ENCODE measurements around the gene OR1J2. TPM values are rescaled to one million over a fixed set of nuclear protein-coding genes. Genes with fewer than 3 reads are reported as not detected.

Gene OR1J2
- not detected in 3 replicates for polyA plus RNA-seq
- not detected for polyA plus RNA-seq (2011; ENCODE audit: low read depth)
- not detected in 2 replicates for polyA plus RNA-seq (2011; cell fraction: cytosol; rRNA removed)
- not detected in 2 replicates for polyA plus RNA-seq (2011; cell fraction: nucleus; rRNA removed)
- polyA plus RNA-seq (2012; ENCODE audit: low replicate concordance) = not detected in 2 replicates
- polyA minus RNA-seq = not detected in 3 replicates
- polyA minus RNA-seq (2011; cell fraction: cytosol; rRNA and poly(A)+ RNA removed) = not detected
- not detected in 2 replicates for polyA minus RNA-seq (2011; cell fraction: nucleus; rRNA and poly(A)+ RNA removed)

GRCh38 chr9:122510502-122510901 is at the start of gene OR1J2:
OR1J2 (plus strand) TSS chr9:122510802; CDS start chr9:122510802, 0 bp downstream.
- Histone ChIP-seq H3K9ac (ENCODE audit: control insufficient read depth, extremely low read depth, insufficient read depth, low read length) (no peak within 1 kb of the TSS), H3K27ac (ENCODE audit: control insufficient read depth, insufficient read depth, low read length) (no peak within 1 kb of the TSS), H3K27me3 (ENCODE audit: control insufficient read depth, extremely low read depth, insufficient read depth, low read length) (no peaks in the 10 kb centered on the region), H4K20me1 (ENCODE audit: control insufficient read depth, extremely low read depth, insufficient read depth, low read length) (no peaks in the 10 kb centered on the region), H3K9me1 (ENCODE audit: control insufficient read depth, extremely low read depth, insufficient read depth, low read length) (no peaks in the 10 kb centered on the region), H3K4me1 (ENCODE audit: control insufficient read depth, extremely low read depth, insufficient read depth, low read length) (no peaks in the 10 kb centered on the region), H3K9me3 (ENCODE audit: control insufficient read depth, low read depth, low read length) (no peaks in the 10 kb centered on the region), H2AFZ (ENCODE audit: control insufficient read depth, low read length) (no peak within 1 kb of the TSS), H3K79me2 (ENCODE audit: control insufficient read depth, insufficient read depth, low read length) (no peaks in the 10 kb centered on the region), H3K4me3 (ENCODE audit: control insufficient read depth in 2 of 3, extremely low read depth in 1 of 3, insufficient read depth in 2 of 3, low read depth in 1 of 3, low read length in 3 of 3) (no peak within 1 kb of the TSS), H3K36me3 (ENCODE audit: control insufficient read depth in 2 of 2, extremely low read depth in 1 of 2, insufficient read depth in 2 of 2, low read length in 2 of 2) (no peaks in the 10 kb centered on the region), H3K4me2 (ENCODE audit: control insufficient read depth, extremely low read depth, insufficient read depth, low read depth, low read length) (no peak within 1 kb of the TSS)
- TF ChIP-seq CTCF (optimal IDR thresholded peaks at IDR 0.05 in 1 of 3, IDR thresholded peaks at IDR 0.05 in 1 of 3, conservative IDR thresholded peaks at IDR 0.05 in 1 of 3; ENCODE audit: extremely low read depth in 1 of 3, insufficient read depth in 2 of 3, low read length in 3 of 3) (no peak), EZH2 (IDR thresholded peaks at IDR 0.05; ENCODE audit: low read length) (no peak)
- FAIRE-seq = no peak
- dilution Hi-C loops (cut with MboI; ENCODE audit: extremely low pct_ligation_motif_present, low sequenced_read_pairs) = loop anchor here (25.0 kb wide), 1 partner anchor 227 kb away; the partner anchor contains the start of gene OR1L6
- no peak for DNase-seq (ENCODE audit: low read depth, low spot score)

GRCh38 chr9:122463828-122464632 is 46.6 kb upstream of the OR1J2 start:
- Histone ChIP-seq H2AFZ (ENCODE audit: control insufficient read depth, low read length) (peak overlapping the region; percentile 58), H3K36me3 (ENCODE audit: control insufficient read depth in 2 of 2, extremely low read depth in 1 of 2, insufficient read depth in 2 of 2, low read length in 2 of 2) (no peaks in the 10 kb centered on the region), H3K4me3 (ENCODE audit: control insufficient read depth in 2 of 3, extremely low read depth in 1 of 3, insufficient read depth in 2 of 3, low read depth in 1 of 3, low read length in 3 of 3) (peak overlapping the region in 1 of 3 experiments; percentile 61), H3K4me2 (ENCODE audit: control insufficient read depth, extremely low read depth, insufficient read depth, low read depth, low read length) (peak overlapping the region; percentile 82), H3K27me3 (ENCODE audit: control insufficient read depth, extremely low read depth, insufficient read depth, low read length) (no peaks in the 10 kb centered on the region), H3K9me3 (ENCODE audit: control insufficient read depth, low read depth, low read length) (no peaks in the 10 kb centered on the region), H3K27ac (ENCODE audit: control insufficient read depth, insufficient read depth, low read length) (no peak overlapping the region), H3K79me2 (ENCODE audit: control insufficient read depth, insufficient read depth, low read length) (no peaks in the 10 kb centered on the region), H4K20me1 (ENCODE audit: control insufficient read depth, extremely low read depth, insufficient read depth, low read length) (no peaks in the 10 kb centered on the region), H3K9me1 (ENCODE audit: control insufficient read depth, extremely low read depth, insufficient read depth, low read length) (no peaks in the 10 kb centered on the region), H3K9ac (ENCODE audit: control insufficient read depth, extremely low read depth, insufficient read depth, low read length) (no peak overlapping the region), H3K4me1 (ENCODE audit: control insufficient read depth, extremely low read depth, insufficient read depth, low read length) (peaks cover 3% of the 10 kb centered on the region)
- FAIRE-seq (no peak), DNase-seq (ENCODE audit: low read depth, low spot score) (no peak)
- TF ChIP-seq CTCF (optimal IDR thresholded peaks at IDR 0.05 in 1 of 3, IDR thresholded peaks at IDR 0.05 in 1 of 3, conservative IDR thresholded peaks at IDR 0.05 in 1 of 3; ENCODE audit: extremely low read depth in 1 of 3, insufficient read depth in 2 of 3, low read length in 3 of 3) (peak in 2 of 3 experiments; percentile 8 to 18), EZH2 (IDR thresholded peaks at IDR 0.05; ENCODE audit: low read length) (no peak)
- dilution Hi-C loops (cut with MboI; ENCODE audit: extremely low pct_ligation_motif_present, low sequenced_read_pairs) = loop anchor here (25.0 kb wide), 1 partner anchor 348 kb away; the partner anchor contains the start of gene OR1K1

All from keratinocyte (primary cell).